Caco-2 (cell line): Measurements from ENCODE around the gene PCIF1. TPM values are rescaled to one million over a fixed set of nuclear protein-coding genes. Genes with fewer than 3 reads are reported as not detected.

Source experiments
- BruUV-seq: library from RNA; stranded (reverse); fragments of 400-500 nt; replicated peaks from 2 replicates; lab custom pipeline; 2021; lab: Mats Ljungman, UMichigan
- CTCF ChIA-PET: fragments of 300-600 bp; sonication (Branson Sonifier 250); formaldehyde crosslinking; loops from one replicate; lab custom pipeline; 2022; ENCODE audit warnings: antibody characterized with exemption; lab: Charles Lee
- POLR2A ChIA-PET: fragments of 300-600 bp; sonication (Branson Sonifier 250); formaldehyde crosslinking; loops from one replicate; lab custom pipeline; 2022; ENCODE audit warnings: antibody characterized with exemption; lab: Charles Lee
- DNase-seq, 2 experiments: peaks; one replicate each; pipeline versions ENCODE4 v3.0.0 to v3.0.0-alpha.2; 2020 to 2022
- H3K27me3 ChIP-seq: replicated peaks from 2 replicates; pipeline ENCODE4 v1.6.0; 2011; ENCODE audit warnings: low read length; ENCODE audit not compliant: control insufficient read depth, insufficient read depth
- H3K36me3 ChIP-seq: 2 replicates; pipeline ENCODE4 v1.5.1; 2011; ENCODE audit warnings: low read length; ENCODE audit not compliant: control insufficient read depth, insufficient read depth
- H3K4me1 ChIP-seq: fragments of 250-450 bp; sonication (Bioruptor Pico); 2 replicates; pipeline ENCODE4 v1.5.1; 2020; ENCODE audit warnings: mild to moderate bottlenecking
- H3K4me3 ChIP-seq: 2 replicates; pipeline ENCODE4 v1.5.1; 2011; ENCODE audit warnings: low read depth, mild to moderate bottlenecking, control low read depth, low read length
- H3K9me3 ChIP-seq: fragments of 250-450 bp; sonication (Bioruptor Pico); 2 replicates; pipeline ENCODE4 v1.5.1; 2020; ENCODE audit warnings: mild to moderate bottlenecking, moderate library complexity
- H3K27ac Mint-ChIP-seq: one replicate; pipeline ENCODE4 v1.8.0; 2022; ENCODE audit warnings: mixed read lengths; ENCODE audit not compliant: unreplicated experiment
- H3K27me3 Mint-ChIP-seq: one replicate; pipeline ENCODE4 v1.8.0; 2022; ENCODE audit warnings: mixed read lengths; ENCODE audit not compliant: insufficient read depth, unreplicated experiment
- H3K36me3 Mint-ChIP-seq: one replicate; pipeline ENCODE4 v1.8.0; 2022; ENCODE audit warnings: mild to moderate bottlenecking, mixed read lengths; ENCODE audit not compliant: insufficient read depth, unreplicated experiment
- H3K4me1 Mint-ChIP-seq: one replicate; pipeline ENCODE4 v1.8.0; 2022; ENCODE audit warnings: low read depth, mixed read lengths; ENCODE audit not compliant: unreplicated experiment
- H3K4me3 Mint-ChIP-seq: one replicate; pipeline ENCODE4 v1.8.0; 2022; ENCODE audit warnings: mild to moderate bottlenecking, moderate library complexity, mixed read lengths; ENCODE audit not compliant: unreplicated experiment
- H3K9me3 Mint-ChIP-seq: one replicate; pipeline ENCODE4 v1.8.0; 2022; ENCODE audit warnings: mixed read lengths; ENCODE audit not compliant: unreplicated experiment
- intact Hi-C: fragments of 100-400 bp; cut with micrococcal nuclease; formaldehyde crosslinking; loops from one replicate; pipeline ENCODE4 v1.10.0; 2022; ENCODE audit not compliant: unreplicated experiment
- total RNA-seq: library from RNA; stranded (reverse); gene quantifications from 2 replicates; pipeline ENCODE4 v1.2.3, GENCODE V29; 2022
- TF ChIP-seq, protein P1 (sequence below), 2 experiments: fragments of 200-600 bp in 1 of 2; IDR thresholded peaks; 1 replicate in 1 of 2; 2 replicates in 1 of 2; pipeline versions ENCODE4 v1.5.1 to v1.8.0; 2011 to 2022; ENCODE audit warnings: antibody characterized with exemption in 1 of 2, control low read depth in 1 of 2, inconsistent platforms in 1 of 2, low read depth in 1 of 2, low read length in 1 of 2, mild to moderate bottlenecking in 1 of 2, moderate library complexity in 1 of 2; ENCODE audit not compliant: insufficient read depth in 1 of 2, severe bottlenecking in 1 of 2, unreplicated experiment in 1 of 2

PCIF1 gene
- total RNA-seq, 1 experiment from 2014 or later: 75.9 TPM

DNA sequence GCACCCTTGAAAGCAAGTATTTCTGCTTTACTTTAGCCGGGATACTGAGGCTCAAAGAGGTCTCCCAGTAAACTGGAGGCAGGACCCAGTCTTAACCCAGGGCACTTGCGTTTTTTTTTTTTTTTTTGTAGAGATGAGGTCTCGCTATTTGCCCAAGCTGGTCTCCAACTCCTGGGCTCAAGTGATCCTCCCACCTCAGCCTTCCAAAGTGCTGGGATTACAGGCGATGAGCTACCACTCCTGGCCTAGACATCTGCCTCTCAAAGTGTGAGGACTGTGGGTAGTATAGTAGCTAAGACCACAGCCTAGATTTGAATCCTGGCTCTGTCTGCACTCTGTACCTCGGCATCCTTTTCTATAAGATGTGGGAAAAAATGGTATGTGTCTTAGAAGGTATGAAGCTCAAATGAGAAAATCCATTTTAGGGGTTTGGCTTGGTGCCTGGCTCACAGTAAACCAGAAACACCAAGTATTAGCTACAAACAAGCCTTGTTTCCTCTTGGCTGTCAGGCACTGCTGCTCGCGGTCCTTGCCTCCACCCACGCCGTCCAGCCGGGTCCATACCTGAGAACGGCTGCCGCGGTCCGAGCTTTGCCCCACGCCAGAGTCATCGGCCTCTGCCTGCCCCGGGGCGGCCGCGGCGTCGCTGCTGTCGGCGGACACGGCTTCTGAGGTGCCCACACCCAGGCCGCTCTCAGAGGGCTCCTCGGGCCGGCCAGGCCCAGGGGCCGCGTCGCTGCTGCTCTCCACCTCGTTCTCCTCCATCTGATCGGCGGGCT lies 36.4 kb downstream of the PCIF1 start:
- ChIA-PET POLR2A (interaction anchor here (1.1 to 2.9 kb wide), 5 partner anchors 16 to 394 kb away, joined by 3 to 14 read pairs (median 4); partner anchors contain the start of genes PCIF1 and ZSWIM1), CTCF (interaction anchor here (0.6 to 5.5 kb wide), 22 partner anchors 10 to 1013 kb away, joined by 3 to 63 read pairs (median 5); partner anchors contain the start of genes PCIF1 and ZSWIM1)
- Histone ChIP-seq H3K36me3 (peaks cover 8% of the 10 kb centered on the region), H3K4me1 (peaks cover 7% of the 10 kb centered on the region; the same call in 1 of the 2 replicates), H3K9me3 (no peaks in the 10 kb centered on the region), H3K27me3 (no peaks in the 10 kb centered on the region), H3K4me3 (peak overlapping the region; percentile 54)
- DNase-seq: peak; percentile 55 to 65
- TF ChIP-seq, protein P1, sequence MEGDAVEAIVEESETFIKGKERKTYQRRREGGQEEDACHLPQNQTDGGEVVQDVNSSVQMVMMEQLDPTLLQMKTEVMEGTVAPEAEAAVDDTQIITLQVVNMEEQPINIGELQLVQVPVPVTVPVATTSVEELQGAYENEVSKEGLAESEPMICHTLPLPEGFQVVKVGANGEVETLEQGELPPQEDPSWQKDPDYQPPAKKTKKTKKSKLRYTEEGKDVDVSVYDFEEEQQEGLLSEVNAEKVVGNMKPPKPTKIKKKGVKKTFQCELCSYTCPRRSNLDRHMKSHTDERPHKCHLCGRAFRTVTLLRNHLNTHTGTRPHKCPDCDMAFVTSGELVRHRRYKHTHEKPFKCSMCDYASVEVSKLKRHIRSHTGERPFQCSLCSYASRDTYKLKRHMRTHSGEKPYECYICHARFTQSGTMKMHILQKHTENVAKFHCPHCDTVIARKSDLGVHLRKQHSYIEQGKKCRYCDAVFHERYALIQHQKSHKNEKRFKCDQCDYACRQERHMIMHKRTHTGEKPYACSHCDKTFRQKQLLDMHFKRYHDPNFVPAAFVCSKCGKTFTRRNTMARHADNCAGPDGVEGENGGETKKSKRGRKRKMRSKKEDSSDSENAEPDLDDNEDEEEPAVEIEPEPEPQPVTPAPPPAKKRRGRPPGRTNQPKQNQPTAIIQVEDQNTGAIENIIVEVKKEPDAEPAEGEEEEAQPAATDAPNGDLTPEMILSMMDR (IDR thresholded peaks at IDR 0.05; ENCODE audit: insufficient read depth in 1 of 2, low read depth in 1 of 2, low read length in 1 of 2, severe bottlenecking in 1 of 2, unreplicated experiment in 1 of 2): no peak
- peak overlapping the region; percentile 81 for H3K27ac Mint-ChIP-seq
- no peaks in the 10 kb centered on the region for H3K9me3 Mint-ChIP-seq
- H3K36me3 Mint-ChIP-seq: peaks cover 41% of the 10 kb centered on the region
- H3K27me3 Mint-ChIP-seq: peaks cover under 1% of the 10 kb centered on the region
- intact Hi-C loops: loop anchor here (1.0 to 5.0 kb wide), 3 partner anchors 36 to 159 kb away; partner anchors contain the start of gene UBE2C
- BruUV-seq: no TSS peak
- peaks cover 13% of the 10 kb centered on the region for H3K4me1 Mint-ChIP-seq
- H3K4me3 Mint-ChIP-seq: peak overlapping the region; percentile 80

DNA sequence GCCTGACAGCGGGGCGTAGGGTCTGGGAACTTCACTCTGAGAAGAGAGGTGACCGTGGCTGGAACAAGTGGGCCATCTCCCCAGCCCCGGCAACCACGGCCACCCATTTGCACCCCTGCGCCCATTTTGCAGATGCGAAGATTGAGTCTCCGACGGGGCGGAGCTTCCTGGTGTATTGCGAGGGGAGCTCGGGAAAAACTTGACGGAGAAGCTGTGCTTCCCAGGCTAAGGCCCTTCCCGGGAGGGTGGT lies 36.9 kb downstream of the PCIF1 start:
- no TSS peak for BruUV-seq
- Mint-ChIP-seq H3K9me3 (no peaks in the 10 kb centered on the region), H3K36me3 (peaks cover 36% of the 10 kb centered on the region), H3K27me3 (peaks cover 5% of the 10 kb centered on the region), H3K4me1 (peaks cover 13% of the 10 kb centered on the region), H3K4me3 (peak overlapping the region; percentile 80), H3K27ac (peak overlapping the region; percentile 81)
- peaks cover 7% of the 10 kb centered on the region; the same call in 1 of the 2 replicates for H3K4me1 ChIP-seq
- intact Hi-C loops: loop anchor here (1.0 to 5.0 kb wide), 3 partner anchors 36 to 159 kb away; partner anchors contain the start of gene UBE2C
- peaks cover 8% of the 10 kb centered on the region for H3K36me3 ChIP-seq
- POLR2A ChIA-PET: interaction anchor here (1.1 to 2.9 kb wide), 3 partner anchors 36 to 393 kb away, joined by 3 to 22 read pairs (median 14); partner anchors contain the start of genes PCIF1 and ZSWIM1
- CTCF ChIA-PET: interaction anchor here (0.6 to 5.5 kb wide), 9 partner anchors 11 to 200 kb away, joined by 3 to 63 read pairs (median 9); partner anchors contain the start of genes PCIF1 and ZSWIM1
- DNase-seq: no peak
- TF ChIP-seq, protein P1 (IDR thresholded peaks at IDR 0.05; ENCODE audit: insufficient read depth in 1 of 2, low read depth in 1 of 2, low read length in 1 of 2, severe bottlenecking in 1 of 2, unreplicated experiment in 1 of 2): no peak
- no peaks in the 10 kb centered on the region for H3K27me3 ChIP-seq
- H3K4me3 ChIP-seq: peak overlapping the region; percentile 54
- no peaks in the 10 kb centered on the region for H3K9me3 ChIP-seq
